ENCODE results near the gene ADK.

DNA sequence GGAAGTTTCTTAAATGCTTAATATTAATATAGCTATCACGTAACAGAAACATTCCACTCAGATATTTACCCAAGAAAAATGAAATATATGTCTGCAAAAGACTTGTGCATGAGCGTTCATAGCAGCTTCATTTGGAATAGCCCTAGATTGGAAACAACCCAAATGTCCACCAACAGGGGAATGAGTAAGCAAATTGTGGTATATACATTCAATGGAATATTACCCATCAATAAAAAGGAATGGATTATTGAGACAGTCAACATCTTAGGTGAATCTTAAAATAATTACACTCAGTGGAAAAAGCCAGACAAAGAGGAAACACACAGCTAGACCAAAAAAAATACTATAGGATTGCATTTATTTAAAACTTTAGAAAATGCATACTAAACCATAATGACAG is 585.0 kb downstream of the ADK start:
- TF ChIP-seq, protein P1, sequence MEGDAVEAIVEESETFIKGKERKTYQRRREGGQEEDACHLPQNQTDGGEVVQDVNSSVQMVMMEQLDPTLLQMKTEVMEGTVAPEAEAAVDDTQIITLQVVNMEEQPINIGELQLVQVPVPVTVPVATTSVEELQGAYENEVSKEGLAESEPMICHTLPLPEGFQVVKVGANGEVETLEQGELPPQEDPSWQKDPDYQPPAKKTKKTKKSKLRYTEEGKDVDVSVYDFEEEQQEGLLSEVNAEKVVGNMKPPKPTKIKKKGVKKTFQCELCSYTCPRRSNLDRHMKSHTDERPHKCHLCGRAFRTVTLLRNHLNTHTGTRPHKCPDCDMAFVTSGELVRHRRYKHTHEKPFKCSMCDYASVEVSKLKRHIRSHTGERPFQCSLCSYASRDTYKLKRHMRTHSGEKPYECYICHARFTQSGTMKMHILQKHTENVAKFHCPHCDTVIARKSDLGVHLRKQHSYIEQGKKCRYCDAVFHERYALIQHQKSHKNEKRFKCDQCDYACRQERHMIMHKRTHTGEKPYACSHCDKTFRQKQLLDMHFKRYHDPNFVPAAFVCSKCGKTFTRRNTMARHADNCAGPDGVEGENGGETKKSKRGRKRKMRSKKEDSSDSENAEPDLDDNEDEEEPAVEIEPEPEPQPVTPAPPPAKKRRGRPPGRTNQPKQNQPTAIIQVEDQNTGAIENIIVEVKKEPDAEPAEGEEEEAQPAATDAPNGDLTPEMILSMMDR (conservative IDR thresholded peaks at IDR 0.05; ENCODE audit: low read depth in 2 of 2): no peak
- TF ChIP-seq JUNB (IDR thresholded peaks at IDR 0.05; ENCODE audit: unreplicated experiment): no peak
- no peak for TF ChIP-seq EZH2 (IDR thresholded peaks at IDR 0.05; ENCODE audit: low read depth, unreplicated experiment)
- TF ChIP-seq, protein P2, sequence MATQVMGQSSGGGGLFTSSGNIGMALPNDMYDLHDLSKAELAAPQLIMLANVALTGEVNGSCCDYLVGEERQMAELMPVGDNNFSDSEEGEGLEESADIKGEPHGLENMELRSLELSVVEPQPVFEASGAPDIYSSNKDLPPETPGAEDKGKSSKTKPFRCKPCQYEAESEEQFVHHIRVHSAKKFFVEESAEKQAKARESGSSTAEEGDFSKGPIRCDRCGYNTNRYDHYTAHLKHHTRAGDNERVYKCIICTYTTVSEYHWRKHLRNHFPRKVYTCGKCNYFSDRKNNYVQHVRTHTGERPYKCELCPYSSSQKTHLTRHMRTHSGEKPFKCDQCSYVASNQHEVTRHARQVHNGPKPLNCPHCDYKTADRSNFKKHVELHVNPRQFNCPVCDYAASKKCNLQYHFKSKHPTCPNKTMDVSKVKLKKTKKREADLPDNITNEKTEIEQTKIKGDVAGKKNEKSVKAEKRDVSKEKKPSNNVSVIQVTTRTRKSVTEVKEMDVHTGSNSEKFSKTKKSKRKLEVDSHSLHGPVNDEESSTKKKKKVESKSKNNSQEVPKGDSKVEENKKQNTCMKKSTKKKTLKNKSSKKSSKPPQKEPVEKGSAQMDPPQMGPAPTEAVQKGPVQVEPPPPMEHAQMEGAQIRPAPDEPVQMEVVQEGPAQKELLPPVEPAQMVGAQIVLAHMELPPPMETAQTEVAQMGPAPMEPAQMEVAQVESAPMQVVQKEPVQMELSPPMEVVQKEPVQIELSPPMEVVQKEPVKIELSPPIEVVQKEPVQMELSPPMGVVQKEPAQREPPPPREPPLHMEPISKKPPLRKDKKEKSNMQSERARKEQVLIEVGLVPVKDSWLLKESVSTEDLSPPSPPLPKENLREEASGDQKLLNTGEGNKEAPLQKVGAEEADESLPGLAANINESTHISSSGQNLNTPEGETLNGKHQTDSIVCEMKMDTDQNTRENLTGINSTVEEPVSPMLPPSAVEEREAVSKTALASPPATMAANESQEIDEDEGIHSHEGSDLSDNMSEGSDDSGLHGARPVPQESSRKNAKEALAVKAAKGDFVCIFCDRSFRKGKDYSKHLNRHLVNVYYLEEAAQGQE (IDR thresholded peaks at IDR 0.05; ENCODE audit: unreplicated experiment): no peak
- no peak for TF ChIP-seq EZH2phosphoT487 (IDR thresholded peaks at IDR 0.05; ENCODE audit: unreplicated experiment)
- TF ChIP-seq POLR2AphosphoS5 (IDR thresholded peaks at IDR 0.05; ENCODE audit: low read depth): no peak
- TF ChIP-seq CREB1 (CRISPR knock-in tag; IDR thresholded peaks at IDR 0.05; ENCODE audit: low read depth): no peak
- TF ChIP-seq, protein P3, sequence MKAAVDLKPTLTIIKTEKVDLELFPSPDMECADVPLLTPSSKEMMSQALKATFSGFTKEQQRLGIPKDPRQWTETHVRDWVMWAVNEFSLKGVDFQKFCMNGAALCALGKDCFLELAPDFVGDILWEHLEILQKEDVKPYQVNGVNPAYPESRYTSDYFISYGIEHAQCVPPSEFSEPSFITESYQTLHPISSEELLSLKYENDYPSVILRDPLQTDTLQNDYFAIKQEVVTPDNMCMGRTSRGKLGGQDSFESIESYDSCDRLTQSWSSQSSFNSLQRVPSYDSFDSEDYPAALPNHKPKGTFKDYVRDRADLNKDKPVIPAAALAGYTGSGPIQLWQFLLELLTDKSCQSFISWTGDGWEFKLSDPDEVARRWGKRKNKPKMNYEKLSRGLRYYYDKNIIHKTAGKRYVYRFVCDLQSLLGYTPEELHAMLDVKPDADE (IDR thresholded peaks at IDR 0.05): no peak
- TF ChIP-seq, protein P4, sequence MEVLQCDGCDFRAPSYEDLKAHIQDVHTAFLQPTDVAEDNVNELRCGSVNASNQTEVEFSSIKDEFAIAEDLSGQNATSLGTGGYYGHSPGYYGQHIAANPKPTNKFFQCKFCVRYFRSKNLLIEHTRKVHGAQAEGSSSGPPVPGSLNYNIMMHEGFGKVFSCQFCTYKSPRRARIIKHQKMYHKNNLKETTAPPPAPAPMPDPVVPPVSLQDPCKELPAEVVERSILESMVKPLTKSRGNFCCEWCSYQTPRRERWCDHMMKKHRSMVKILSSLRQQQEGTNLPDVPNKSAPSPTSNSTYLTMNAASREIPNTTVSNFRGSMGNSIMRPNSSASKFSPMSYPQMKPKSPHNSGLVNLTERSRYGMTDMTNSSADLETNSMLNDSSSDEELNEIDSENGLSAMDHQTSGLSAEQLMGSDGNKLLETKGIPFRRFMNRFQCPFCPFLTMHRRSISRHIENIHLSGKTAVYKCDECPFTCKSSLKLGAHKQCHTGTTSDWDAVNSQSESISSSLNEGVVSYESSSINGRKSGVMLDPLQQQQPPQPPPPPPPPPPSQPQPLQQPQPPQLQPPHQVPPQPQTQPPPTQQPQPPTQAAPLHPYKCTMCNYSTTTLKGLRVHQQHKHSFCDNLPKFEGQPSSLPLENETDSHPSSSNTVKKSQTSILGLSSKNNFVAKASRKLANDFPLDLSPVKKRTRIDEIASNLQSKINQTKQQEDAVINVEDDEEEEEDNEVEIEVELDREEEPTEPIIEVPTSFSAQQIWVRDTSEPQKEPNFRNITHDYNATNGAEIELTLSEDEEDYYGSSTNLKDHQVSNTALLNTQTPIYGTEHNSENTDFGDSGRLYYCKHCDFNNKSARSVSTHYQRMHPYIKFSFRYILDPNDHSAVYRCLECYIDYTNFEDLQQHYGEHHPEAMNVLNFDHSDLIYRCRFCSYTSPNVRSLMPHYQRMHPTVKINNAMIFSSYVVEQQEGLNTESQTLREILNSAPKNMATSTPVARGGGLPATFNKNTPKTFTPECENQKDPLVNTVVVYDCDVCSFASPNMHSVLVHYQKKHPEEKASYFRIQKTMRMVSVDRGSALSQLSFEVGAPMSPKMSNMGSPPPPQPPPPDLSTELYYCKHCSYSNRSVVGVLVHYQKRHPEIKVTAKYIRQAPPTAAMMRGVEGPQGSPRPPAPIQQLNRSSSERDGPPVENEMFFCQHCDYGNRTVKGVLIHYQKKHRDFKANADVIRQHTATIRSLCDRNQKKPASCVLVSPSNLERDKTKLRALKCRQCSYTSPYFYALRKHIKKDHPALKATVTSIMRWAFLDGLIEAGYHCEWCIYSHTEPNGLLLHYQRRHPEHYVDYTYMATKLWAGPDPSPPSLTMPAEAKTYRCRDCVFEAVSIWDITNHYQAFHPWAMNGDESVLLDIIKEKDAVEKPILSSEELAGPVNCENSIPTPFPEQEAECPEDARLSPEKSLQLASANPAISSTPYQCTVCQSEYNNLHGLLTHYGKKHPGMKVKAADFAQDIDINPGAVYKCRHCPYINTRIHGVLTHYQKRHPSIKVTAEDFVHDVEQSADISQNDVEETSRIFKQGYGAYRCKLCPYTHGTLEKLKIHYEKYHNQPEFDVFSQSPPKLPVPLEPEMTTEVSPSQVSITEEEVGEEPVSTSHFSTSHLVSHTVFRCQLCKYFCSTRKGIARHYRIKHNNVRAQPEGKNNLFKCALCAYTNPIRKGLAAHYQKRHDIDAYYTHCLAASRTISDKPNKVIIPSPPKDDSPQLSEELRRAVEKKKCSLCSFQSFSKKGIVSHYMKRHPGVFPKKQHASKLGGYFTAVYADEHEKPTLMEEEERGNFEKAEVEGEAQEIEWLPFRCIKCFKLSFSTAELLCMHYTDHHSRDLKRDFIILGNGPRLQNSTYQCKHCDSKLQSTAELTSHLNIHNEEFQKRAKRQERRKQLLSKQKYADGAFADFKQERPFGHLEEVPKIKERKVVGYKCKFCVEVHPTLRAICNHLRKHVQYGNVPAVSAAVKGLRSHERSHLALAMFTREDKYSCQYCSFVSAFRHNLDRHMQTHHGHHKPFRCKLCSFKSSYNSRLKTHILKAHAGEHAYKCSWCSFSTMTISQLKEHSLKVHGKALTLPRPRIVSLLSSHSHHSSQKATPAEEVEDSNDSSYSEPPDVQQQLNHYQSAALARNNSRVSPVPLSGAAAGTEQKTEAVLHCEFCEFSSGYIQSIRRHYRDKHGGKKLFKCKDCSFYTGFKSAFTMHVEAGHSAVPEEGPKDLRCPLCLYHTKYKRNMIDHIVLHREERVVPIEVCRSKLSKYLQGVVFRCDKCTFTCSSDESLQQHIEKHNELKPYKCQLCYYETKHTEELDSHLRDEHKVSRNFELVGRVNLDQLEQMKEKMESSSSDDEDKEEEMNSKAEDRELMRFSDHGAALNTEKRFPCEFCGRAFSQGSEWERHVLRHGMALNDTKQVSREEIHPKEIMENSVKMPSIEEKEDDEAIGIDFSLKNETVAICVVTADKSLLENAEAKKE (CRISPR knock-in tag; IDR thresholded peaks at IDR 0.05): no peak
